GM18909 (cell line): ENCODE measurements around the gene NPVF.
A peak's percentile ranks its signal among the peaks of the same experiment; 100 is the strongest.

Experiments used
- ATAC-seq: cut with Tn5 transposase; IDR thresholded peaks from one replicate; pipeline ENCODE4 v1.9.1; 2021; ENCODE audit warnings: mild to moderate bottlenecking; ENCODE audit not compliant: unreplicated experiment, poor library complexity

NPVF gene

GRCh38 chr7:25179771-25180591 is 48.3 kb downstream of the NPVF start:
- peak; percentile 97 for ATAC-seq

- no peak for ATAC-seq
Observed at GRCh38 chr7:25179325-25179724, 49.0 kb downstream of the NPVF start.
